ENCODE results near the gene SMARCA4.
"Not testable (repeated sequence)": the region's sequence is repeated elsewhere in the genome, so short reads cannot be mapped to it uniquely, and the experiment has no call there.

SMARCA4 gene

GRCh38 chr19:11073568-11073967 is 112.7 kb downstream of the SMARCA4 start:
- TF ChIP-seq, protein P1, sequence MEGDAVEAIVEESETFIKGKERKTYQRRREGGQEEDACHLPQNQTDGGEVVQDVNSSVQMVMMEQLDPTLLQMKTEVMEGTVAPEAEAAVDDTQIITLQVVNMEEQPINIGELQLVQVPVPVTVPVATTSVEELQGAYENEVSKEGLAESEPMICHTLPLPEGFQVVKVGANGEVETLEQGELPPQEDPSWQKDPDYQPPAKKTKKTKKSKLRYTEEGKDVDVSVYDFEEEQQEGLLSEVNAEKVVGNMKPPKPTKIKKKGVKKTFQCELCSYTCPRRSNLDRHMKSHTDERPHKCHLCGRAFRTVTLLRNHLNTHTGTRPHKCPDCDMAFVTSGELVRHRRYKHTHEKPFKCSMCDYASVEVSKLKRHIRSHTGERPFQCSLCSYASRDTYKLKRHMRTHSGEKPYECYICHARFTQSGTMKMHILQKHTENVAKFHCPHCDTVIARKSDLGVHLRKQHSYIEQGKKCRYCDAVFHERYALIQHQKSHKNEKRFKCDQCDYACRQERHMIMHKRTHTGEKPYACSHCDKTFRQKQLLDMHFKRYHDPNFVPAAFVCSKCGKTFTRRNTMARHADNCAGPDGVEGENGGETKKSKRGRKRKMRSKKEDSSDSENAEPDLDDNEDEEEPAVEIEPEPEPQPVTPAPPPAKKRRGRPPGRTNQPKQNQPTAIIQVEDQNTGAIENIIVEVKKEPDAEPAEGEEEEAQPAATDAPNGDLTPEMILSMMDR (conservative IDR thresholded peaks at IDR 0.05; ENCODE audit: control insufficient read depth, insufficient read depth, low read depth, low read length), result no peak
- no peak for DNase-seq (ENCODE audit: low read depth)

DNA sequence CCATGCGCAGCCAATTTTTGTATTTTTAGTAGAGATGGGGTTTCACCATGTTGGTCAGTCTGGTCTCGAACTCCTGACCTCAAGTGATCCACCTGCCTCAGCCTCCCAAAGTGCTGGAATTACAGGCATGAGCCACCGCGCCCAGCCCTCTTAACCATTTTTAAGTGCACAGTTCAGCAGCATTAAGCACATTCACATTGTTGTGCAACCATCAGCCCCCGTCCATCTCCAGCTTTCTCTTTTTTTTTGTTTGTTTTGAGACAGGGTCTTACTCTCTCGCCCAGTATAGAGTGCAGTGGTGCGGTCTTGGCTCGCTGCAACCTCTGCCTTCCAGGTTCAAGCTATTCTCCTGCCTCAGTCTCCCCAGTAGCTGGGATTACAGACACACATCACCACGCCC is 116.0 kb downstream of the SMARCA4 start:
- not testable (repeated sequence) for DNase-seq (ENCODE audit: low read depth)

More at GRCh38 chr19:11073568-11073967, 112.7 kb downstream of the SMARCA4 start:
- no peak overlapping the region for H3K4me3 ChIP-seq (ENCODE audit: control insufficient read depth, low read depth, low read length)

DNA sequence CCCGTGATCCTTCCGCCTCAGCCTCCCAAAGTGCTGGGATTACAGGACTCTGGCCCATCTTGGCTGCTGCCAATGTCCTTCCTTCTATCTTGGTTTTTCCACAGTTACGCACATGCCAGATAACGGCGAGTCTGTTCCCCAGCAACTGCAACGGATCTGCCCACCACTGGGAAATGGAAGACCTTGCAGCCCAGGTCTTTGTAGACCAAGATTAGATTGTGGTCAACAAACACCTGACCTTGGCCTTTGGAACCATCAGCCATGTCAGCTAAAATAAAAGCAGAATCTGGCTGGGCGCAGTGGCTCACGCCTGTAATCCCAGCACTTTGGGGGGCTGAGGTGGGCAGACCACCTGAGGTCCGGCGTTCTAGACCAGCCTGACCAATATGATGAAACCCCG is 118.1 kb downstream of the SMARCA4 start:
- TF ChIP-seq, protein P1 (conservative IDR thresholded peaks at IDR 0.05; ENCODE audit: control insufficient read depth, insufficient read depth, low read depth, low read length), result no peak
- H3K4me3 ChIP-seq (ENCODE audit: control insufficient read depth, low read depth, low read length), result no peak overlapping the region
- DNase-seq (ENCODE audit: low read depth), result no peak

More for the DNA sequence above, 116.0 kb downstream of the SMARCA4 start:
- not testable (repeated sequence) for H3K4me3 ChIP-seq (ENCODE audit: control insufficient read depth, low read depth, low read length)

DNA sequence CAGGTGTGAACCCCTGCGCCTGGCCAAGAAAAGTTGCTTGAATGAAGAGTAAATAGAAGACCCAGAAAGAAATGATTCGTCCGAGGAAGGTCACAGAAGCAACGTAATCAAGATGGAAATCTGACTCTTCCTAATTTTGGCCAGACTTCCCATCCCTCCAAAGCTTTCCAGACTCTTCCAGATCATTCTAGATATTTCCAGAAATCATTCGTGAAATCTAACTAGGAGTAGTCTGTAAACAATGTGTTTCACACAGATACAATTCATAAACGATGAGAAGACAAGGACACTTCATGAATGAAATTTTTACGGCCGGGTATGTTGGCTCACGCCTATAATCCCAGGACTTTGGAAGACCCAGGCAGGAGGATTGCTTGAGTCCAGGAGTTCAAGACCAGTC is 119.2 kb downstream of the SMARCA4 start:
- TF ChIP-seq, protein P1 (conservative IDR thresholded peaks at IDR 0.05; ENCODE audit: control insufficient read depth, insufficient read depth, low read depth, low read length), result no peak
- no peak overlapping the region for H3K4me3 ChIP-seq (ENCODE audit: control insufficient read depth, low read depth, low read length)
- no peak for DNase-seq (ENCODE audit: low read depth)

DNA sequence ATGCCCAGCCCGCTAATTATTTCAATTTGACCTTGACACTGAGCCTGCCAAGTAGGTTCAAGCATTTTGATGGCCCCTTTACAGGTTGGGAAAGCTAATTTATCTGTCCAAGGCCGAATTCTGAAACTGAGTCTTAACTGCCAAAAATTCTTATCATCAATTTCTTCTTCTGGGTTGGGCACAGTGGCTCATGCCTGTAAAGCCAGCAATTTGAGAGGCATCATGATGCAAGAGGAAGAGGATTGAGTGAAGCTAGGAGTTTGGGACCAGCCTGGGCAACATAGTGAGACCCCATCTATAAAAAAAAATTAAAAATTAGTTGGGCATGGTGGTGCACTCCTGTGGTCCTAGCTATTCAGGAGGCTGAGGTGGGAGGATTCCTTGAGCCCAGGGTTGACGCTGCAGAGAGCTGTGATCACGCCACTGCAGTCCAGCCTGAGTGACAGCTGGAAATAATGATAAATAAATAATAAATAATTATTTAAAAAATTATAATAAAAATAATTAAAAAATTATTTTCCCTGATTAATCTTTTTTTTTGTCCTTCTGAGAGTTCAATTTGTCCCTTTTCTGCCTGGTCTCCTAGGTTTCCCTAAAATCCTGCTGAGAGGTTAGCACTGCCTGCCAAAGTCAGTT is 127.2 kb downstream of the SMARCA4 start:
- TF ChIP-seq, protein P1 (conservative IDR thresholded peaks at IDR 0.05; ENCODE audit: control insufficient read depth, insufficient read depth, low read depth, low read length), result no peak
- no peak overlapping the region for H3K4me3 ChIP-seq (ENCODE audit: control insufficient read depth, low read depth, low read length)
- no peak for DNase-seq (ENCODE audit: low read depth)

GRCh38 chr19:11088506-11089253 is 127.8 kb downstream of the SMARCA4 start:
- H3K4me3 ChIP-seq (ENCODE audit: control insufficient read depth, low read depth, low read length), result peak overlapping the region; percentile 97
- TF ChIP-seq, protein P1 (conservative IDR thresholded peaks at IDR 0.05; ENCODE audit: control insufficient read depth, insufficient read depth, low read depth, low read length), result no peak
- peak; percentile 73 for DNase-seq (ENCODE audit: low read depth)

DNA sequence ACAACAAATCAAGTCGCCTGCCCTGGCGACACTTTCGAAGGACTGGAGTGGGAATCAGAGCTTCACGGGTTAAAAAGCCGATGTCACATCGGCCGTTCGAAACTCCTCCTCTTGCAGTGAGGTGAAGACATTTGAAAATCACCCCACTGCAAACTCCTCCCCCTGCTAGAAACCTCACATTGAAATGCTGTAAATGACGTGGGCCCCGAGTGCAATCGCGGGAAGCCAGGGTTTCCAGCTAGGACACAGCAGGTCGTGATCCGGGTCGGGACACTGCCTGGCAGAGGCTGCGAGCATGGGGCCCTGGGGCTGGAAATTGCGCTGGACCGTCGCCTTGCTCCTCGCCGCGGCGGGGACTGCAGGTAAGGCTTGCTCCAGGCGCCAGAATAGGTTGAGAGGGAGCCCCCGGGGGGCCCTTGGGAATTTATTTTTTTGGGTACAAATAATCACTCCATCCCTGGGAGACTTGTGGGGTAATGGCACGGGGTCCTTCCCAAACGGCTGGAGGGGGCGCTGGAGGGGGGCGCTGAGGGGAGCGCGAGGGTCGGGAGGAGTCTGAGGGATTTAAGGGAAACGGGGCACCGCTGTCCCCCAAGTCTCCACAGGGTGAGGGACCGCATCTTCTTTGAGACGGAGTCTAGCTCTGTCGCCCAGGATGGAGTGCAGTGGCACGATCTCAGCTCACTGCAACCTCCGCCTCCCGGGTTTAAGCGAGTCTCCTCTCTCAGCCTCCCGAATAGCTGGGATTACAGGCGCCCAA is 128.6 kb downstream of the SMARCA4 start, which contains the start of gene LDLR:
Gene LDLR (plus strand): TSS at position 210 of the 760 bp plus-strand sequence. CDS start 86 bp downstream, at position 296.
- H3K4me3 ChIP-seq (ENCODE audit: control insufficient read depth, low read depth, low read length), result peak within 1 kb of the TSS; percentile 97
- TF ChIP-seq, protein P1 (conservative IDR thresholded peaks at IDR 0.05; ENCODE audit: control insufficient read depth, insufficient read depth, low read depth, low read length), result no peak
- peak; percentile 96 for DNase-seq (ENCODE audit: low read depth)

DNA sequence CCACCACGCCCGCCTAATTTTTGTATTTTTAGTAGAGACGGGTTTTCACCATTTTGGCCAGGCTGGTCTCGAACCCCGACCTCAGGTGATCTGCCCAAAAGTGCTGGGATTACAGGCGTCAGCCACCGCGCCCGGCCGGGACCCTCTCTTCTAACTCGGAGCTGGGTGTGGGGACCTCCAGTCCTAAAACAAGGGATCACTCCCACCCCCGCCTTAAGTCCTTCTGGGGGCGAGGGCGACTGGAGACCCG is 129.1 kb downstream of the SMARCA4 start:
- H3K4me3 ChIP-seq (ENCODE audit: control insufficient read depth, low read depth, low read length), result peak overlapping the region; percentile 97
- DNase-seq (ENCODE audit: low read depth), result not testable (repeated sequence)
